EL (cell line): Measurements from ENCODE around the gene CHST1.

Experiments used
- DNase-seq: peaks from one replicate; pipeline ENCODE4 v3.0.0-alpha.2; 2016

Gene CHST1

DNA sequence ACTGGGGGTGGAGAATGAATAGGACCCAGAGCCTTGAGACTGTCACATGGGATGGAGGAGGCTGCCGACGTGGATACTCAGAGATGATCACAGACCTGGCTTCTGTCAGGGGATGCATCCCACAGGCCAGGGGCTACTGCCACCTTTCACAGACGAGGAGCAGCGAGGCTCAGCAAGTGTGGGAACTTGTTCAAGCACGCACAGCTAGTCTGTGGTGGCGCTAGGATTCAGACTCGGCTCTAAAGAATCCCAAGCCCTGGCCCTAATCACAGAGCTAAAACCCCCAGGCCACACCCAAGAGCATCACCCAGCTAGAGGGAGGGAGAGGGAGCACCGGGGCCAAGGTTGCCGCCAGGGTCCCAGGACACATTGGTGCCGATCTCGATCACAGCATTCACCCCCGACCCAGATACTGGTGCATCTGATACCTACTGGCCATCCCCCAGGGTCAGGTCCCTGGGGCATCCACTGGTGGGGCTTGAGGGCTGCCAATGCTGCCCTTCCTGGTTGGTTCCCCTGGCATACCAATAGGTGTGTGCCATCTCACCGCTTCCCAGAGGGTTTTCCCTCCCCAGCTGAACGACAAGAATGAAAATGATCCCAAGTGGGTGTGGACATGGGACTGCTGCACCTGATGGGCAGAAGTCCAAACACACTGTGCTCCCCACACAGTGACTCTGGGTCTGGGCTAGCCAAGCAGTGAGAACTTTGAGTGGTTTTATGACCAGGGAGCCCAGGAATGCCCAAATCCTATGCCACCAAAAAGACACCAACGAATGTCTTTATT lies 6.2 kb downstream of the CHST1 start:
- no peak for DNase-seq

- peak; percentile 69 for DNase-seq
These were observed 7.0 kb downstream of the CHST1 start for GRCh38 chr11:45658292-45658991.

GRCh38 chr11:45657496-45658260 lies 7.7 kb downstream of the CHST1 start:
- no peak for DNase-seq

- DNase-seq: no peak
These were observed 9.6 kb downstream of the CHST1 start for GRCh38 chr11:45655831-45656230.

DNA sequence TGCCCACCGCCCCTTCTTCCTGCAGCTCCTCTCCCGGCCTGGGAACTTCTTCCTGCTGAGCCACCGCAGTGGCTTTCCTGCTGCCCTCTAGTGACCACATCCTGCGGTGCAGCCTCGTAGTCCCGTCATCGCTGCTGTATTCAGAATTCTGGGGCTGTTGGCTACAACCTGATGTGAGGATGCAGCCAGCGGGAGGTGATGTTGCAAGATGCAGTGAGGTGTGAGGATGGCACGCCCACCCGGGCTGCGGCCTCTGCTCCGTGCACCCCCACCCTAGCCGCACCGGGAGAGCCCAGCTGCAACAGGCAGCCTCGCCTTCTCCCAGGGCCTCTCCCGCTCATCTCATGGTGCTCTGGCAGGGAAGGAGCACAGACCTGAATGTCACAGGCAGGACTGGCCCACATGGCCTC lies 10.1 kb downstream of the CHST1 start:
- peak; percentile 55 for DNase-seq

GRCh38 chr11:45655012-45655283 lies 10.5 kb downstream of the CHST1 start:
- DNase-seq: no peak

DNA sequence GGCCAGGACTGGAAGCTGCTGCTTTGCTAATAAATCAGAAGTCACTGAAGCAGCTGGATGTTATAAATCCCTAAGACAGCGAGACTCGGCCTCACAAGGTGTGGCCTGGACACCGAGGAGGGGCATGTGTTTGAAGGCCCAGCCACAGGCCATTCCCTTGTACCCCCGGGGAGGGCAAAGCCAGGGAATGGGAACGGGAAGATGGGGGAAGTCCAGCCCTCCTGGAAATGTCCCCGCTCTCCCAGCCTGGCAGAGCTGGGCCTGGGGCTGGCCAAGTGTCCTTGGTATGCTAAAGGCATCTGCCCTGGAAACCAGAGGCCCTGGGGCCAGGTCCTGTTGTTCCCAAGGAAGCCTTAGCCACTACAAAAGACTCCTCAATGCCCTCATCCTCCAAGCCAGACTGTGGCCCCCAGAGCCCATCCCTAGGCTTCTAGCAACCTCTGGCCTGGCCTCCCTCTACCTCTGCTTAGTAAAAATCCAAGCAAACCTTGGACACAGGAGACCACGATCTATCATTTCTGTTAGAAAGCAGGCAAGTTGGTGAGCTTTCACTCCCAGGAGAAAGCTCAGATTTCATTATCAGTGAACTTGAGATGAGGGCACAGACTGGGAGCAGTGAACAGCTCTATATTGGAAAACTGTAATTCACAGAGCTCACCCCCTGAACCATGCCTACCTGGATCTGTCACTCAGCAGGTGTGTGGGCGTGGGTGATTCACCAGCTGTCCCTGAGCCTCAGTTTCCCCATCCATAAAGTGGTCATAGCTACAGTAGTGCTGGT lies 11.0 kb downstream of the CHST1 start:
- DNase-seq: no peak

- no peak for DNase-seq
These were observed 12.1 kb downstream of the CHST1 start for GRCh38 chr11:45653277-45653676.

- peak; percentile 40 for DNase-seq
These were observed 12.6 kb downstream of the CHST1 start for GRCh38 chr11:45652781-45653180.

GRCh38 chr11:45651841-45652749 lies 13.3 kb downstream of the CHST1 start:
- no peak for DNase-seq

- DNase-seq: no peak
These were observed 14.3 kb downstream of the CHST1 start for GRCh38 chr11:45651156-45651555.

GRCh38 chr11:45650166-45651095 lies 15.0 kb downstream of the CHST1 start:
- DNase-seq: no peak

- no peak for DNase-seq
These were observed 15.8 kb downstream of the CHST1 start for GRCh38 chr11:45649544-45650165.

DNA sequence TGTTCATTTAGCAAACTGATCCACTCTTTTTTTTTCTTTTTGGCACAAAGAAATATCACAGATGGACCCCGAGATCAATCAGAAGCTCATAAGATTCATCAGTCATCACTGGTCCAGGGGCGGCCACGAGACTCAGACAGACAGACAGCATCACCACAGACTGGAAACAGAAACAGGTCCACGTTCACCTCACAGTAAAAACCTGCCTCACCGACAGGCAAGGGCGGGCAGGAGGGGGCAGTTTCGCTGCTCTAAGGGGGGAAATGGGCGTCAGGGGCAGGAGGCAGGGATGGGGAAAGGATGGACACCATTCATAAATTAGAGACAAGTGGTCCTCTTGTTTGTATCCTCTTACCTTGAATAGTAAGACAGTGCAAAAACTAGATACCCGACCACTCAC lies 16.5 kb downstream of the CHST1 start:
- DNase-seq: no peak

- DNase-seq: no peak
These were observed 17.6 kb downstream of the CHST1 start for GRCh38 chr11:45647786-45648185.

DNA sequence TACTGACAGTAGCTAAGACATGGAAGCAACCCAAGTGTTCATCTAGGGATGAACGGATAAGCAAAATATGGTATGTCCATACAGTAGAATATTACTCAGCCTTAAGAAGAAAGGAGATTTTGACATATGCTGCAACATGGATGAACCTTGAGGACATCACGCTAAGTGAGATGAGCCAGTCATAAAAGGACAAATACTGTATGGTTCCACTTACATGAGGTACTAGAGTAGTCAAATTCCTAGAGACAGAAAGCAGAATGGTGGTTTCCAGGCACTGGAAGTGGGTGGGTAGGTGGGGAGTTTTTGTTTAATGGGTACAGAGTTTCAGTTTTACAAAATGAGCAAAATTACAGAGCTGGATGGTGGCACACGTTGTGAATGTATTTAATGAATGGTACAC lies 18.1 kb downstream of the CHST1 start:
- no peak for DNase-seq

GRCh38 chr11:45646275-45646927 lies 19.0 kb downstream of the CHST1 start:
- DNase-seq: peak; percentile 31

GRCh38 chr11:45644981-45645889 lies 20.2 kb downstream of the CHST1 start:
- DNase-seq: no peak
